Testis (tissue), 3 donors: ENCODE data around the gene SNRPN. TPM values are rescaled to one million over a fixed set of nuclear protein-coding genes. Genes with fewer than 3 reads are reported as not detected.

Experiments used
- DNase-seq: peaks from one replicate; pipeline ENCODE4 v3.0.0-alpha.2; 2019
- H3K27ac ChIP-seq, 2 donors: fragments of 200-600 bp; sonication (generic); one replicate each; pipeline ENCODE4 v1.5.1; 2019
- H3K27me3 ChIP-seq: fragments of 200-600 bp; sonication (generic); one replicate; pipeline ENCODE4 v1.5.1; 2019
- H3K36me3 ChIP-seq: fragments of 200-600 bp; sonication (generic); one replicate; pipeline ENCODE4 v1.5.1; 2017; ENCODE audit warnings: low read depth; ENCODE audit errors: missing control alignments
- H3K4me1 ChIP-seq: fragments of 200-600 bp; sonication (generic); one replicate; pipeline ENCODE4 v1.5.1; 2019
- H3K4me3 ChIP-seq, 2 donors: fragments of 200-600 bp; sonication (generic); one replicate each; pipeline ENCODE4 v1.5.1; 2017 to 2019
- H3K9me3 ChIP-seq: fragments of 200-600 bp; sonication (generic); one replicate; pipeline ENCODE4 v1.5.1; 2017
- POLR2A ChIP-seq: fragments of 450-650 bp; IDR thresholded peaks from one replicate; pipeline ENCODE4 v1.6.1; 2017; ENCODE audit warnings: antibody characterized with exemption, mild to moderate bottlenecking, moderate library complexity
- WGBS, 2 donors: methylation state at CpG; one replicate each; pipeline ENCODE4 v1.1.5; 2018; 5-methylcytosine and 5-hydroxymethylcytosine counted together
- intact Hi-C: fragments of 100-400 bp; cut with DNase I; formaldehyde crosslinking; loops from one replicate; pipeline ENCODE4 v1.15.1; 2023; ENCODE audit warnings: low total_unique reads
- polyA plus RNA-seq: library from polyadenylated mRNA; stranded (reverse); fragments of 350-450 nt; fragmentation: Illumina TruSeq; extraction: RNeasy Lipid Tissue Mini Kit (QIAGEN cat#74804); gene quantifications from one replicate; pipeline ENCODE4 v1.2.3, GENCODE V29; 2014; ENCODE audit warnings: low read depth, low replicate concordance; ENCODE audit not compliant: insufficient read depth
- total RNA-seq, 2 donors: library from RNA; depleted of rRNA; stranded (reverse); fragments of >200 nt; gene quantifications; one replicate each; pipeline ENCODE4 v1.2.3, GENCODE V29; 2016
- TF ChIP-seq, protein P1 (sequence below), 3 experiments: fragments of 450-650 bp in 2 of 3; fragments of 200-600 bp in 1 of 3; sonication (generic) in 1 of 3; IDR thresholded peaks; one replicate each; pipeline ENCODE4 v1.5.1; 2016 to 2019; ENCODE audit warnings: antibody characterized with exemption in 3 of 3, mild to moderate bottlenecking in 2 of 3, moderate library complexity in 1 of 3

Gene SNRPN
- total and polyA plus RNA-seq, 3 donors from 2014 or later, result 127 to 180 (median 132) TPM

DNA sequence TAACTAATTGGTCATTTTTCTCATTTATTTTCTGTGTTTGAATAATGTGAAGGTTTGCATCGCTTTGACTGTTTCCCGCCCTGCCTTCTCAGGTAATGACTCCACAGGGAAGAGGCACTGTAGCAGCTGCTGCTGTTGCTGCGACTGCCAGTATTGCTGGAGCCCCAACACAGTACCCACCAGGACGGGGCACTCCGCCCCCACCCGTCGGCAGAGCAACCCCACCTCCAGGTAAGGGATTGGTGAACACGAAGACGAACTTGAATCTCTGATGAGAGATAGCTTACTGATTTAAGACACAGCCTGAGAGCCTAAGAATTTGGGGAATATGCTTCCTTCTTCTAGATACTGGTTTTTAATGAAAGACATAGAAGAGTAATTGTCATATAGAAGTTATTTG is 22.9 kb downstream of the SNRPN start:
- no peak for TF ChIP-seq POLR2A
- TF ChIP-seq, protein P1, sequence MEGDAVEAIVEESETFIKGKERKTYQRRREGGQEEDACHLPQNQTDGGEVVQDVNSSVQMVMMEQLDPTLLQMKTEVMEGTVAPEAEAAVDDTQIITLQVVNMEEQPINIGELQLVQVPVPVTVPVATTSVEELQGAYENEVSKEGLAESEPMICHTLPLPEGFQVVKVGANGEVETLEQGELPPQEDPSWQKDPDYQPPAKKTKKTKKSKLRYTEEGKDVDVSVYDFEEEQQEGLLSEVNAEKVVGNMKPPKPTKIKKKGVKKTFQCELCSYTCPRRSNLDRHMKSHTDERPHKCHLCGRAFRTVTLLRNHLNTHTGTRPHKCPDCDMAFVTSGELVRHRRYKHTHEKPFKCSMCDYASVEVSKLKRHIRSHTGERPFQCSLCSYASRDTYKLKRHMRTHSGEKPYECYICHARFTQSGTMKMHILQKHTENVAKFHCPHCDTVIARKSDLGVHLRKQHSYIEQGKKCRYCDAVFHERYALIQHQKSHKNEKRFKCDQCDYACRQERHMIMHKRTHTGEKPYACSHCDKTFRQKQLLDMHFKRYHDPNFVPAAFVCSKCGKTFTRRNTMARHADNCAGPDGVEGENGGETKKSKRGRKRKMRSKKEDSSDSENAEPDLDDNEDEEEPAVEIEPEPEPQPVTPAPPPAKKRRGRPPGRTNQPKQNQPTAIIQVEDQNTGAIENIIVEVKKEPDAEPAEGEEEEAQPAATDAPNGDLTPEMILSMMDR (IDR thresholded peaks at IDR 0.05), result no peak
- no peak overlapping the region for H3K27ac ChIP-seq
- WGBS, 2 donors, result 90 to 92% methylated on average over 9 of the region's 9 CpGs

GRCh38 chr15:24985224-24985623 is 30.4 kb downstream of the SNRPN start:
- Histone ChIP-seq H3K27ac (no peak overlapping the region), H3K27me3 (no peaks in the 10 kb centered on the region), H3K4me1 (no peaks in the 10 kb centered on the region), H3K9me3 (no peaks in the 10 kb centered on the region), H3K36me3 (no peaks in the 10 kb centered on the region), H3K4me3 (no peak overlapping the region)
- intact Hi-C loops, result no loop called here
- TF ChIP-seq, protein P1 (IDR thresholded peaks at IDR 0.05), result no peak
- TF ChIP-seq POLR2A, result no peak
- 88 to 93% methylated on average over 7 of the region's 7 CpGs for WGBS, 2 donors
- no peak for DNase-seq

More for the DNA sequence above, 22.9 kb downstream of the SNRPN start:
- DNase-seq, result no peak
- Histone ChIP-seq H3K27me3 (no peaks in the 10 kb centered on the region), H3K4me1 (no peaks in the 10 kb centered on the region), H3K36me3 (no peaks in the 10 kb centered on the region), H3K4me3 (no peak overlapping the region), H3K9me3 (no peaks in the 10 kb centered on the region)
- intact Hi-C loops, result no loop called here

DNA sequence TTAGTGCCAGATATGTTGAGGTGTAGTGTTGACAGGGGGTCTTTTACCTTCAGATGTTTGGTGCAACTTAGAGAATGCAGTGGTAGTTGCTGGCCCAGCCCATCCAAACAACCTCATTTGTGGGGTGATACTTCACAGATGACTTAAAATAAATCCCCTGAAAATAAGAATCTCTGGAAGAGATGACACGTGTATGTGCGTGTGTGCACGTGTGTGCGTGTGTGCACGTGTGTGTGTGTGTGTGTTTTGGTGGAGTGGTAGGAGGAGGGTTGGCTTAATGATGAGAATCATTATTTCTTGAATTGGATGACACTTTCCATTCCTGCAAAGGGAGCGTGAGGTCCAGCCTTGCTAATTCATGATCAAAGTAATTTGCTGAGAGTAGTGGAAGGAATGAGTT is 31.9 kb downstream of the SNRPN start:
- no peak for DNase-seq
- H3K27ac ChIP-seq, result no peak overlapping the region
- WGBS, 2 donors, result 83 to 88% methylated on average over 5 to 6 of the region's 6 CpGs
- H3K36me3 ChIP-seq, result no peaks in the 10 kb centered on the region
- no peaks in the 10 kb centered on the region for H3K9me3 ChIP-seq
- no peak overlapping the region for H3K4me3 ChIP-seq
- TF ChIP-seq, protein P1 (IDR thresholded peaks at IDR 0.05), result no peak
- no peak for TF ChIP-seq POLR2A
- H3K4me1 ChIP-seq, result no peaks in the 10 kb centered on the region
- no peaks in the 10 kb centered on the region for H3K27me3 ChIP-seq
- intact Hi-C loops, result no loop called here

- H3K36me3 ChIP-seq, result no peaks in the 10 kb centered on the region
These were observed 64.6 kb downstream of the SNRPN start for GRCh38 chr15:25019434-25019833.

GRCh38 chr15:25022233-25022632 is 67.4 kb downstream of the SNRPN start:
- H3K27ac ChIP-seq, result no peak overlapping the region
- no peaks in the 10 kb centered on the region for H3K27me3 ChIP-seq
- no peaks in the 10 kb centered on the region for H3K9me3 ChIP-seq
- no peaks in the 10 kb centered on the region for H3K36me3 ChIP-seq
- intact Hi-C loops, result no loop called here
- no peak overlapping the region for H3K4me3 ChIP-seq
- DNase-seq, result no peak
- H3K4me1 ChIP-seq, result no peaks in the 10 kb centered on the region
- TF ChIP-seq, protein P1 (IDR thresholded peaks at IDR 0.05), result no peak
- no peak for TF ChIP-seq POLR2A
- WGBS, 2 donors, result 88 to 89% methylated on average over 2 of the region's 2 CpGs

More at GRCh38 chr15:25019434-25019833, 64.6 kb downstream of the SNRPN start:
- no peak for DNase-seq
- no peaks in the 10 kb centered on the region for H3K27me3 ChIP-seq
- no peaks in the 10 kb centered on the region for H3K4me1 ChIP-seq
- no peaks in the 10 kb centered on the region for H3K9me3 ChIP-seq
- no peak overlapping the region for H3K27ac ChIP-seq
- WGBS, 2 donors, result 74 to 76% methylated on average over 1 of the region's 1 CpG
- no peak overlapping the region for H3K4me3 ChIP-seq
- no peak for TF ChIP-seq POLR2A
- TF ChIP-seq, protein P1 (IDR thresholded peaks at IDR 0.05), result no peak
- intact Hi-C loops, result no loop called here
